OCI-M2 (cell line): ENCODE measurements around the gene GMPPA.

Source experiments
- DNase-seq: peaks from one replicate; lab custom pipeline; 2025; ENCODE audit not compliant: unreplicated experiment; lab: John Stamatoyannopoulos, UW

GMPPA gene

DNA sequence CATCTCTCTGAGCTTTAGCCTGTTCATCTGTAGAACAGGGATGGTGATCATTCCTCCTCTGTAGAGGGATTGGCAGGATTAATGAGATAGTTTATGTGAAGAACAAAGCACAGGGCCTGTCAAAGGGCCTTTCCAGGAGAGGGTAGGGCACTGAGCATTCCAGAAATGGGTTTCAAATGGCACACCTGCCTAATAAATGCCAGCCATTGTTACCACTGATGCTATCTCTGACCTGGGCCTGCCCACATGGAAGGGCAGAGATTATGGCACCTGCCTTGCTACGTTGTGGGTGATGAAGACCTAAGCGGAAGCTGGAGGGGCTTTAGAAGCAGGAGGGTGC is 31.0 kb upstream of the GMPPA start:
- DNase-seq = no peak

DNA sequence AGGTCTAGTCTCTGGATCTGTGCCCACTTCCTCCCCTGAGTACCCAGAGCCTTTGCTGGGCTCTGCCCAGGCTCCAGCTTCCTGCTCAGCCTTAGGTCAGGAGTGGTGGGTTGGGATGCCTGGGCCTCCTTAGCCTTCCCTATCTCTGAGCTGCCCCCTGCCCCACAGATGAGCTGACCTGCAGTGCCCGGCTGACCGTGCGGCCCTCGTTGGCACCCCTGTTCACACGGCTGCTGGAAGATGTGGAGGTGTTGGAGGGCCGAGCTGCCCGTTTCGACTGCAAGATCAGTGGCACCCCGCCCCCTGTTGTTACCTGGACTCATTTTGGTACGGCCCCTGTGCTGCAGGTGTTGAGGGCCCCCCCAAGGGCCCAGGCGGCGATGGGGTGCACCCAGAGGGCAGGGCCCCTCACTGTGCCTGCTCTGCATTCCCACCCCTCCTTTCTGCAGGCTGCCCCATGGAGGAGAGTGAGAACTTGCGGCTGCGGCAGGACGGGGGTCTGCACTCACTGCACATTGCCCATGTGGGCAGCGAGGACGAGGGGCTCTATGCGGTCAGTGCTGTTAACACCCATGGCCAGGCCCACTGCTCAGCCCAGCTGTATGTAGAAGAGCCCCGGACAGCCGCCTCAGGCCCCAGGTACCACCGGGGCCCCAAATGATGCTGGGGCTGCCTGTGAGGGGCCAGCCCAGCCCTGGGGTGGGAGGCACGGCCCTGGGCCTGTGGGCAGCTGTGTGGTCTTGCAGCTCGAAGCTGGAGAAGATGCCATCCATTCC is 30.1 kb upstream of the GMPPA start:
- no peak for DNase-seq

DNA sequence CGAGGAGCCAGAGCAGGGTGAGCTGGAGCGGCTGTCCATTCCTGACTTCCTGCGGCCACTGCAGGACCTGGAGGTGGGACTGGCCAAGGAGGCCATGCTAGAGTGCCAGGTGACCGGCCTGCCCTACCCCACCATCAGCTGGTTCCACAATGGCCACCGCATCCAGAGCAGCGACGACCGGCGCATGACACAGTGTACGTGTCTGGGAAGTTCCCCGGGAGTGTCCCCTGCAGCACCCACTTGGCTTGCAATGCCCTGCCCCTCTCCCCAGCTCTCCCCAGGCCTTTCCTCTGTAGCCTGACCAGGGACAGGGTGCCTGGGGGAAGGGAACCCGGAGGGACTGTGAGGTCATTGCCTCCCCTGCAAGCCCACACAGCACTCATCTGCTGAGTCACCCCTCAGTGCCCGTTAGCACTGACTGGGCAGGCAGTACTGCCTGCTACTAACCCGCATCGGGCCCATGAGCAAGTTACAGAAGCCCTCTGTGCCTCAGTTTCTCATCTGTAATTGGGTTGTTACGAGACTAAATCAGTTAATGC is 29.4 kb upstream of the GMPPA start:
- no peak for DNase-seq

DNA sequence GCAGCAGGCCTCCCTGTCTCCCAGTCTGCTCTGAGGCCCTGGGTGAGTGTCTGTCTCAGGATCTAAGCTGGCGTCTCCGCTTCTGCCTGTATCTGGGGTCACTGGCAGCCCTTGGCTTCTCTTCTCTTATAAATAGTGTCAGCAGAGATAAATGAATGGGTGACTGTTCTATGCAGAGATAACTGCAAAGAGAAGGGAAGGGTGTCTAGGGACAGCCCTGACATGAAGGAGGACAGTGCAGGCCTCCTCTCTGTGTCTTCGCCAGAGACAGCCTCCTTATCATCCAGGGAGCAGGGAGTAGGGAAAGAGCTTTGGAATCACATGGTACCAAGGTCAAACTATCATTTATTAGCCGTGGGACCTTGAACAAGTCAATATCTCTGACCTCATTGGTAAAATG is 28.3 kb upstream of the GMPPA start:
- no peak for DNase-seq

DNA sequence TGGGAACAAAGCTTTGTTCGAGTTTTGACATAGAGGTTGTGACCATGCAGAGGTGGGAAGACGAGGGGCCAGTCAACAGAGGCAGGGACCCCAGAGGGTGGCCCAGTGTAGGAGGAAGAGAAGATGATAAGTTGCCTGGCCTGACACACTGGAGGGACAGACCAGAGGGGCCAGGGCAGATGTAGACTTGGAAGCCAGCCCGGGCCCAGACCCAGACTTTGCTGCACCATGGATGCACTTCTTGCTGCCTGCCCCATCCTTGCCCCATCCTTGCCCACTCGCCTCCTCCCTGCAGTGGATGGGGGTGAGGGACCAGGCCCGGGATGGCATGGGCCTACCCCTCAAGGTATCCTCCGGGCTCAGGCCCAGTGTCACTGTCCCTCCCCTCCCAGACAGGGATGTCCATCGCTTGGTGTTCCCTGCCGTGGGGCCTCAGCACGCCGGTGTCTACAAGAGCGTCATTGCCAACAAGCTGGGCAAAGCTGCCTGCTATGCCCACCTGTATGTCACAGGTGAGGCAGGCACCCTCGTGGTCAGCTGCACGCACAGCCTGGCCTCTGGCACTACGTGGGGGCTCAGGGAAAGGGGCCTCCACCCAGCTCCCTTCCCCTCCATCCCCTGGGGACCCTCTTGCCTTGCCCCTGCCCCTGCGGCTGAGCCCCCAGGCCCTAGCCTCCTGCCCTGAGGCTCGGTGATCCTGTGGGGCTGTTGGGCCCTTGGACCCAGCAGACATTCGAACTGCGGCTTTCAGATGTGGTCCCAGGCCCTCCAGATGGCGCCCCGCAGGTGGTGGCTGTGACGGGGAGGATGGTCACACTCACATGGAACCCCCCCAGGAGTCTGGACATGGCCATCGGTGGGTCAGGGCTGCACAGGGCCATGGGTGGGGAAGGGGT is 27.0 kb upstream of the GMPPA start:
- DNase-seq = no peak

DNA sequence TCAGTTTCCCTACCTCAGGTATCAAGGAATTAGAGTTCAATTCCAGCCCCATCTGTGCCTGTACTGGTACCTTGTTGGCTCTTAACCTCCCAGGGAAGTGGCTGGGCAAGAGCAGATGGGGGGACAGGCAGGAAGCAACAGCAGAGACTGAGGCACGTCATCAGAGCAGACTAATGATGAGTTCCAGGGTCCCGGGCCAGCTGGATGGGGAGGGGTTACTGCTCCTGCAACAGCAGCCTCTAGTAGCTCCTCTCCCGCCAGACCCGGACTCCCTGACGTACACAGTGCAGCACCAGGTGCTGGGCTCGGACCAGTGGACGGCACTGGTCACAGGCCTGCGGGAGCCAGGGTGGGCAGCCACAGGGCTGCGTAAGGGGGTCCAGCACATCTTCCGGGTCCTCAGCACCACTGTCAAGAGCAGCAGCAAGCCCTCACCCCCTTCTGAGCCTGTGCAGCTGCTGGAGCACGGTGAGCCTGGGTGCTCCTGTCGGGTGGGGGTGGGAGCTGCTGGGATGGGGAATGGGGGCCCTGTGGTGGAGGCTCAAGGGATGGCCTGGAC is 26.0 kb upstream of the GMPPA start:
- no peak for DNase-seq

DNA sequence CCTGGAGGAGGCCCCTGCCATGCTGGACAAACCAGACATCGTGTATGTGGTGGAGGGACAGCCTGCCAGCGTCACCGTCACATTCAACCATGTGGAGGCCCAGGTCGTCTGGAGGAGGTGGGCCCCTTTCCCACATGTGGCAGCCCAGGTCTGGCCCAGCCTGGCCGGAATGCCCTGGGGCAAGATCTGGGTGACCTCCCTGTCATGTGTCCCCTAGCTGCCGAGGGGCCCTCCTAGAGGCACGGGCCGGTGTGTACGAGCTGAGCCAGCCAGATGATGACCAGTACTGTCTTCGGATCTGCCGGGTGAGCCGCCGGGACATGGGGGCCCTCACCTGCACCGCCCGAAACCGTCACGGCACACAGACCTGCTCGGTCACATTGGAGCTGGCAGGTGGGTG is 25.2 kb upstream of the GMPPA start:
- no peak for DNase-seq

DNA sequence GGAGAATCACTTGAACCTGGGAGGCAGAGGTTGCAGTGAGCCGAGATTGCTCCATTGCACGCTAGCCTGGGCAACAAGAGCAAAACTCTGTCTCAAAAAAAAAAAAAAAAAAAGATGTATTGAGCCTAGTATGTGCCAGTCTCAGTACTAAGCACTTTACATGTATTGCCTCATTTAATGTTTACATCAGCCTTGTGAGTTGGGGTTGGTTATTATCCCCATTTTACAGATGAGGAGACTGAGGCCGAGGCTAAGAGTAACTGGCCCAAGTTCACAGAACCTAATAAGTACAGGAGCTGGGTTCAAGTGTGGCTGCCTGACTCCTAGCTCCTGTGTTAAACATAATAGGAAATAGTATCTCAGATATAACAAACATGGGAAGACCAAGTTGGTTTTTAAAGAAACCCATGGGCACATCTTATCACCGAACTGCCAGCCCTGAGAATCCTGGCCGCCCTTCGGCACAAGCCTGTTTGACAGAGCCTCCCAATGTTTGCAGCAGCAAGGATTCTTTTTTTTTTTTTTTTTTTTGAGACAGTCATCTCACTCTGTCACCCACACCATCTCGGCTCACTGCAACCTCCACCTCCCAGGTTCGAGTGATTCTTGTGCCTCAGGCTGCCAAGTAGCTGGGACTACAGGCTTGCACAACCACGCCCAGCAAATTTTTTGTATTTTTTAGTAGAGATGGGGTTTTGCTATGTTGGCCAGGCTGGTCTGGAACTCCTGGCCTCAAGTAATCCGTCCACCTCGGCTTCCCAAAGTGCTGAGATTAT is 24.2 kb upstream of the GMPPA start:
- no peak for DNase-seq

DNA sequence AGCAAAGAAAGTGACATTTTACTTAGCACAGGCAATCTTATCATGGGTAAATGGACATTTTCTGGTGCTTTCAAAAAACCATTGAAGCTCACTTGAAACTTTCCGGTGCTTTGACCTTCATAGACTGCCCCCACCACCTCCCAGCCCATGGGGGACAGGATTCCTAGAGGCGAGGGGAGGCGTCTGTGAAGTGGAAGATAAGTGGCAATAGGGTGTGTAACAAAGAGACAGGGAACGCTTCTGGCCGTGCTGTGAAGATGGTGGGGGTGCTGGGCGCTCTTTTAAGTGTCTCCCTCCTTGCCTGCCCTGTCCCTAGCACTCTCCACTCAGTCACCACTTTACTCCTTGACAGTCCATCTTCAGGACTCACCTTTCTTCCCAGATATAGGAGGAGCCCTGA is 23.4 kb upstream of the GMPPA start:
- no peak for DNase-seq

DNA sequence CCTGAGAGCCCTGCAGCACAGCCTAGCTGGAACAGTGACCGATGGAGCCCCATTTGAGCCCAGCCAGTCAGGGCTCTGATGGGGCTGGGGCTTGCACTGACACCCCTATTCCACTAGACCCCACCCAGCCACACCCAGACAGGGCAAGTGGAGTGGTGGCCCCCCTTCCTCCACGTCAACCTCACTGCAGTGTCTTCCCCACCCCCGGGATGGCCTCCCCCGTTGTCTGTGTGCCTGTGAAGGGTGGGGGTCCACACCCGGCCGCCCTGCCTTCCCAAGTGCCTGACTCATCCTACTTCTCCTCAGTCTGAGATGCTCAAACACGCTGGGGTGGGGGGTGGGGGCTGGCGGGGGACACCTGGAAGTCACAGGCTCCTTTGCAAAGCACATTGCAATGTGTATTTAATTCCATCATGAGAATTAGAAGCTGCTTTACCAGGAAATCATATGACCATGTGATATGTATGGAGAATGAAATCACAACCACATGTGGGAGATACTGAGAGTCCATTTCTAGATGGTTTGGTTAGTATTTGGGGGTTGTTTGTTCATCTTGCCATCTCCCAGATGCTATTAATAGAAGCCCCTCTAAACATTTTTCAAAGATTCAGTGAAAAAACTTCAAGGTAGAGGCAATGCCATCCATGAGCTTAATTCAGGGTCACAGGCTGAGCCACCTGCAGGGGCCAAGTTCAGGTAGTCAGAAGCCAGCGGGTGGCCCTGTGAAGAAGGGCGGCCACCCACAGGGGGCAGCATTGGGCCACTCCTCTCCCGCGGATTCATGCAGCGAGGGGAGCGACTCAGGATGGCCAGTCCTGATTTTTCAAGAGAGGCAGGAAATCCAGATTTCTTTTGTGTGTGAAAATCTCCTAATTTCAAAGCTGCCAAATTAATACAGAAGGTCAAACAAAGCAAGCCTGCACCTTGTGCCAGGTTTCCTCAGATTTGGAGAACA is 22.7 kb upstream of the GMPPA start:
- no peak for DNase-seq

DNA sequence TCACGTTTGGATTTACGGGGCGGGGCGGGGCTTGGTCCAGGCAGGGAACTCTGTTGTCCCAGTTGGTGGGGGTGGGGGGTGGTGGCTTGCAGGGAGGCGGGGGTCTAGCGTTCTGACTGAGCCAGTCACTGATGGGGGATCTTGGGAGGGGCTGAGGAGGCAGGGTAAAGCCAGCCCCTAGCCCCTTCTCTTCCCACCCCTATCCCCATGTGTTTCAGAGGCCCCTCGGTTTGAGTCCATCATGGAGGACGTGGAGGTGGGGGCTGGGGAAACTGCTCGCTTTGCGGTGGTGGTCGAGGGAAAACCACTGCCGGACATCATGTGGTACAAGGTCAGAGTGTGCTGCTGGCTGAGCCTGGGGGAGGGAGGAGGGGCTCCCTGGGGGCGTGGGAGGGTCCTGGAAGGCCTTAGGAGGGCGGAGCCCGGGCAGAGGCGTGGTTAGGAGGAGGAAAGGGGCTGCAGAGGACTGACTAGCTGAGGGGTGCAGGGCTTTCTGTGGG is 22.0 kb upstream of the GMPPA start:
- DNase-seq = no peak

DNA sequence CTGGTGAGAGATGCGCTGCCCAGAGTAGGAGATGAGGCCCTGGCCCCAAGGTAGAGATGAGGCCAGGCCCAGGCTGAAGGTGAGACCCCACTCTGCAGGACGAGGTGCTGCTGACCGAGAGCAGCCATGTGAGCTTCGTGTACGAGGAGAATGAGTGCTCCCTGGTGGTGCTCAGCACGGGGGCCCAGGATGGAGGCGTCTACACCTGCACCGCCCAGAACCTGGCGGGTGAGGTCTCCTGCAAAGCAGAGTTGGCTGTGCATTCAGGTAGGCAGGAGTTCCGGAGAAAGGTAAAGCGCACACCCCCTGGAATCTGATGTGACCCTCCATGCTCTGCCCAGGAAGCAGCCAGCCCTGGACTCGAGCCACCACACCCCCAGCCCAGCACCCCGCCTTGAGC is 21.5 kb upstream of the GMPPA start:
- no peak for DNase-seq

DNA sequence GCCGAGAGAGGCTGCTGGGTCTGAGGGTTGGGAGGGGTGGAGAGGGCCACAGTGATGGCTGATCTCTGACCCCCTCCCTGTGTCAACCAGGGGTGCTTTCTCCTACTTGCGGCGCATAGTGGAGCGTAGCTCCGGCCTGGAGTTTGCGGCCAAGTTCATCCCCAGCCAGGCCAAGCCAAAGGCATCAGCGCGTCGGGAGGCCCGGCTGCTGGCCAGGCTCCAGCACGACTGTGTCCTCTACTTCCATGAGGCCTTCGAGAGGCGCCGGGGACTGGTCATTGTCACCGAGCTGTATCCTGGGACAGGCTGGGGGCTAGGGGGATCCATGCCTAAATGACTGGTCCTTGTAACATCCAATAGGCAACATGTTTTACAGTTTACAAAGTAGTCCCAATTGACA is 20.9 kb upstream of the GMPPA start:
- no peak for DNase-seq

DNA sequence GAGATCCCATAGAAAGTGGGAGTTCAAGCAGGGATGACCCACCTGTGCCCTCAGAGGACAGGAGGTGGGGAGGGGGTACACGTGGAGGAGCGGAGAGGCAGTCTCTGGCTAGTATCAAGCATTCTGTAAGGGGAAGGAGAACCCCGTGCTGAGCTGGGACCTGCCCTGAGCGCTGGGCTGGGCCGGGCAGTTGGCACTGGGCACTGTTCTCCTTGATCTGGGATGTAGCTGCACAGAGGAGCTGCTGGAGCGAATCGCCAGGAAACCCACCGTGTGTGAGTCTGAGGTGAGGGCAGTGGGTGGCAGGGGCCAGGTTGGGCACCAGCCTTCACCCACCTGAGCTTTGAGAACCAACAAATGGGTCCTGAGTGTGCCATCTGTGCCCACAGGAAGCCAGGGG is 19.8 kb upstream of the GMPPA start:
- DNase-seq = no peak

DNA sequence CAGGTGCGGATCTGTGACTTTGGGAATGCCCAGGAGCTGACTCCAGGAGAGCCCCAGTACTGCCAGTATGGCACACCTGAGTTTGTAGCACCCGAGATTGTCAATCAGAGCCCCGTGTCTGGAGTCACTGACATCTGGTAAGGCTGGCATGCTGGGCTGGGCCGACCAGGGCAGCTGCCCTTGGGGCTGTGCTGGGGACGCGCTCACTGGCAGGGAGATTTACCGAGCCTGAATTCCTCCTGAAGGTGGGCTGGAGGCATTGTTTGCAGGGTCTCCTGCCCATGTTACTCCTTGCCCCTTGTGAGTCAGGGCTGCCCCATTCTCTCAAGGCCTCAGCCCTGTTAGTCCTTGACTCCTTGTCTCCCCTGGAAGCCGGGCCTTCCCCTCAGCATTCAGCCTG is 18.7 kb upstream of the GMPPA start:
- no peak for DNase-seq

DNA sequence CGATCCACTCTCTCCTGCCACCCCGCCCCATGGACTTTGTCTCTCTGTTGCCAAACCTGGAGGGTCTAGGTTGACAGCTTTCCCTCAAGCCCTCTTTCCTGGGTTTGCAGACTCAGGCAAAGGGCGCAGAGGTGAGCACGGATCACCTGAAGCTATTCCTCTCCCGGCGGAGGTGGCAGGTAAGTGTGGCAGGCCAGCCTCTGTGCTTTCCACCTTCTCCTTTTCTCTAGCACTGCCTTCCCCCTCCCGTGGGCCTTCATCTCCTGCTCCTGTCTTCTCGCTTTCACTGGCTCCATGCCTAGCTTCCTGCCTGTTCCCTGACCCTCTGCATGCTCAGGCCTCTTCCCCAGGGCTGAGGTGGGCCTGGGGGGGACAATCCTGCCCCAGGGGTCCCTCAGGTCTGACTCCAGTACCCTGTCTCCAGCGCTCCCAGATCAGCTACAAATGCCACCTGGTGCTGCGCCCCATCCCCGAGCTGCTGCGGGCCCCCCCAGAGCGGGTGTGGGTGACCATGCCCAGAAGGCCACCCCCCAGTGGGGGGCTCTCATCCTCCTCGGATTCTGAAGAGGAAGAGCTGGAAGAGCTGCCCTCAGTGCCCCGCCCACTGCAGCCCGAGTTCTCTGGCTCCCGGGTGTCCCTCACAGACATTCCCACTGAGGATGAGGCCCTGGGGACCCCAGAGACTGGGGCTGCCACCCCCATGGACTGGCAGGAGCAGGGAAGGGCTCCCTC is 15.9 kb upstream of the GMPPA start:
- no peak for DNase-seq

DNA sequence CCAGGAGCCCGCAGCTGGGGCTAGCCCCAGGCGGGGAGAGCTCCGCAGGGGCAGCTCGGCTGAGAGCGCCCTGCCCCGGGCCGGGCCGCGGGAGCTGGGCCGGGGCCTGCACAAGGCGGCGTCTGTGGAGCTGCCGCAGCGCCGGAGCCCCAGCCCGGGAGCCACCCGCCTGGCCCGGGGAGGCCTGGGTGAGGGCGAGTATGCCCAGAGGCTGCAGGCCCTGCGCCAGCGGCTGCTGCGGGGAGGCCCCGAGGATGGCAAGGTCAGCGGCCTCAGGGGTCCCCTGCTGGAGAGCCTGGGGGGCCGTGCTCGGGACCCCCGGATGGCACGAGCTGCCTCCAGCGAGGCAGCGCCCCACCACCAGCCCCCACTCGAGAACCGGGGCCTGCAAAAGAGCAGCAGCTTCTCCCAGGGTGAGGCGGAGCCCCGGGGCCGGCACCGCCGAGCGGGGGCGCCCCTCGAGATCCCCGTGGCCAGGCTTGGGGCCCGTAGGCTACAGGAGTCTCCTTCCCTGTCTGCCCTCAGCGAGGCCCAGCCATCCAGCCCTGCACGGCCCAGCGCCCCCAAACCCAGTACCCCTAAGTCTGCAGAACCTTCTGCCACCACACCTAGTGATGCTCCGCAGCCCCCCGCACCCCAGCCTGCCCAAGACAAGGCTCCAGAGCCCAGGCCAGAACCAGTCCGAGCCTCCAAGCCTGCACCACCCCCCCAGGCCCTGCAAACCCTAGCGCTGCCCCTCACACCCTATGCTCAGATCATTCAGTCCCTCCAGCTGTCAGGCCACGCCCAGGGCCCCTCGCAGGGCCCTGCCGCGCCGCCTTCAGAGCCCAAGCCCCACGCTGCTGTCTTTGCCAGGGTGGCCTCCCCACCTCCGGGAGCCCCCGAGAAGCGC is 15.0 kb upstream of the GMPPA start:
- DNase-seq = no peak
